HAP-1 (cell line): ENCODE results near the gene HOXC10.

ENCODE experiments used
- DNase-seq, 2 experiments: peaks; one replicate each; pipeline ENCODE4 v3.0.0-alpha.2; 2016 to 2020; ENCODE audit warnings: low spot score in 2 of 2
- H3K27me3 ChIP-seq: fragments of 250-450 bp; sonication (Bioruptor Pico); 2 replicates; pipeline ENCODE4 v1.5.1; 2020; ENCODE audit warnings: low read depth, mild to moderate bottlenecking, moderate library complexity
- H3K36me3 ChIP-seq: fragments of 250-450 bp; sonication (Bioruptor Pico); replicated peaks from 2 replicates; pipeline ENCODE4 v1.5.1; 2020; ENCODE audit warnings: mild to moderate bottlenecking
- H3K4me1 ChIP-seq: fragments of 250-450 bp; sonication (Bioruptor Pico); 2 replicates; pipeline ENCODE4 v1.5.1; 2020; ENCODE audit warnings: mild to moderate bottlenecking
- H3K4me3 ChIP-seq: fragments of 250-450 bp; sonication (Bioruptor Pico); 2 replicates; pipeline ENCODE4 v1.5.1; 2020; ENCODE audit warnings: mild to moderate bottlenecking, moderate library complexity
- H3K9me3 ChIP-seq: fragments of 250-450 bp; sonication (Bioruptor Pico); 2 replicates; pipeline ENCODE4 v1.5.1; 2020; ENCODE audit warnings: mild to moderate bottlenecking, moderate library complexity
- in situ Hi-C: fragments of 300-500 bp; cut with MboI; formaldehyde crosslinking; loops from 3 replicates; pipeline ENCODE4 v1.14.3; 2020; ENCODE audit warnings: low sequenced_read_pairs, inconsistent platforms, mixed read lengths

Gene HOXC10

DNA sequence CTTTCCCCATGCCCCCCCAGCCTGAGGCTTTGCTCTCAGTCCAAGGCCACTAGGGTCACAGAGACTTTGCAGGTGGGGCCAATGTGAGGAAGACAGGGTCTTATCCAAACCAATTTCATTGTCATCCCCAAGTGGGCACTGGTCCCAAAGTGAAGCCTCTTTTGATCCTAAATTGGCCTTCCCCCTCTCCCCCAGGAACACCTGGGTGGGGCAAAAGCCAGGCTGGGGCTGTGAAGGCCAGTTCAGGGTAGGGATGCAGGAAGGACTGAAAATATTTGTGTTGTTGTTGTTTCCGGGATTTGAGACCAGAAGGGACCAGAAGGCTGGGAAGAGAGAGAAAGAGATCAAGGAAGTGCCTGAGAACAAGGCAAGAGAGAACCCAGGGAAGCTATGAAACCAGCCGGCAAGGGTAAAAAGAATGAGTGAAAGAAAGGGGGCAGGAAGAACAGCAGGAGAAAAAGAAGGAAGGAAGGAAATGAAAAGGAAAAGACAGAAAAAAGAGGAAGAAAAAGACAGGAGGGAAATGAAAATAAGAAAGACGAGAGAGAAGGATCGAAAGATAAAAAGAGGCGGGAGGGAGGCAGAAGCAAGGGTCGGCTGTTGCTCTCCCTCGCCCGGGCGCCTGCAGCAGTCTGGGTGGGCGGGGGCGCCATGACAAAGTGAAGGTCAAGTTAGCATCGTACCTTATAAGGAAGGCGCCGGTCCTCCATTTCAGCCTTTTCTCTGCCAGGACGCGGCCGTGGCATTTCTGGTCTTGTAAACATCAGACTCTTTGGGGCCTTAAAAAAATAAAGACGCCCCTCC lies 19.5 kb upstream of the HOXC10 start:
- H3K4me1 ChIP-seq, result peaks cover 17% of the 10 kb centered on the region
- H3K4me3 ChIP-seq, result peak overlapping the region; percentile 14
- H3K27me3 ChIP-seq, result no peaks in the 10 kb centered on the region
- peak in 1 of 2 experiments; percentile 59 for DNase-seq
- in situ Hi-C loops, result no loop called here
- no peaks in the 10 kb centered on the region for H3K36me3 ChIP-seq
- H3K9me3 ChIP-seq, result no peaks in the 10 kb centered on the region

DNA sequence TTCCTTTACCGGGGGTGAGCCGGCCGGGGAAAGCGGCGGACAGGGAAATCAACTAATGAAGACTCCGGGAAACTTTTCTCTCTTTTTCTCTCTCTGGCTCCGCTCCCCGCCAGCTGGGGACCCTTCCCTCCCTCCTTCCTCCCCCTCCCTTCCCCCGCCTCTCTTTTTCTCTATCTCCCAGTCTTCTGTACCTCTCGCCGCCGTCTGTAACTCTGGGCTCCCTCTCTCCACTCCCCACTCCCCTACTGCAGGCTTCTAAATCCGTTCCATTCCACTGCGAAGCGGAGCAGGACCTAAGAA lies 18.9 kb upstream of the HOXC10 start:
- peak overlapping the region; percentile 14 for H3K4me3 ChIP-seq

DNA sequence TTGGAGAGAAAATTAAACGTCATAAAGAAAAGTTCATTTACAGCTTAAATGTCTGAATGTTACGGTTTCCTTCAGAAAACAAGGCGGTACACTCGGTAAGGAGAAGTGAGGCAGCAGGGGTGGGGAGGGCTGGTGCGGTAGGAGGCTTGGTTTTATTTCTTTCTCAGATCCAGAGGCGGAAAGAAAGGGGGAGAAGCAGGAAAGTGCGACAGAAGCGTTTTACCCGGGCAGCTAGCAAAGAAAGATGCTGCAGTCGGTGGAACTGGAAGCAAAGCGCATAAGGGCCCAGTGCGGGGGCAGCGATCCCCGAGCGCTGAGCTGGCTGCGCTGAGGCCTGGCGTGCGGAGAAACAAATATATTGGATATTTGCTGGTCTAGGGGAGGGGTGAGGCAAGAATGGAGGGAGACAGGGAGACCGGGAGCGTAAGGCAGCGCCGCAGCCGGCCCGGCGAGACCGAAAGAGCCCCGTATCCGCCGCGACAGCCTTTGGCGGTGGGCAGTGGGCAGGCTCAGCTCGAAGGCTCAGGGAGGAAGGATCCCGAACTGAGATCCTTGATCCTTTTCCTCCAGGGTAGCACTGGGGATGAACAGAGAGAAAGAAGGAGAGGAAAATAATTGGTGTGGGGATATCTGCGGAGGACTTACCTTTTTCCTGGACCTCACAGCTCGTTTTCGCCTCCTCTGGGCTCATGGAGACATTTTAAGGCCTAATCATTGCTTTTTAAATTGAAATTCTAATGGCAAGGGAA lies 18.4 kb upstream of the HOXC10 start:
- Histone ChIP-seq H3K27me3 (no peaks in the 10 kb centered on the region), H3K4me3 (peak overlapping the region; percentile 14), H3K4me1 (peaks cover 17% of the 10 kb centered on the region), H3K9me3 (no peaks in the 10 kb centered on the region), H3K36me3 (no peaks in the 10 kb centered on the region)
- no peak for DNase-seq
- in situ Hi-C loops, result no loop called here

More for the DNA sequence above, 18.9 kb upstream of the HOXC10 start:
- no peak for DNase-seq
- Histone ChIP-seq H3K27me3 (no peaks in the 10 kb centered on the region), H3K9me3 (no peaks in the 10 kb centered on the region), H3K36me3 (no peaks in the 10 kb centered on the region), H3K4me1 (peaks cover 17% of the 10 kb centered on the region)
- in situ Hi-C loops, result no loop called here

DNA sequence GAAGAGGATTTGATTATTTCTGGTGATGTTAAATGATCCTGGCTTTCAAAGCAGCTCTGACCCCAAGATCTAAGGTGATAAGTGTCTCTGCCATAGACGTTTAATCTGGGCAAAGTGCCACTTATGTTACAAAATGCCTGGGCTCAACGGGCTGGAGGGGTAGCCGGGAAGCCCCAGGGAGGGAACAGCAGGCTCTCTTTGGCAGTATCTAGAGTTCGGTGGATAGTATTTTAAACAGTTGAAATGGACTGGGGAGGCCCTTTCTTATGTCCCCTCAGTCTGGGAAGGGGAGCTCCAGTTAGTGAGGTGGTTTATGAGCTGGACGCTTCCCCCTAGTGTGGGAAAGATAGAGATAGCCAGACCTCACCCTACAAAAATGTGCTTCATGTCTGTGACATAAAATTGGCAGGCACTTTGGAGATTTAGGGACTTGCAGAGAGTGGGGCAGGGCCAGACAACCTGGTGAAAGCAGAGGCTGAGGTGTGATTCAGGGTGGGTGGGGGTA lies 17.5 kb upstream of the HOXC10 start:
- no peaks in the 10 kb centered on the region for H3K9me3 ChIP-seq
- H3K36me3 ChIP-seq, result no peaks in the 10 kb centered on the region
- DNase-seq, result no peak
- no peak overlapping the region for H3K4me3 ChIP-seq
- peaks cover 17% of the 10 kb centered on the region for H3K4me1 ChIP-seq
- no peaks in the 10 kb centered on the region for H3K27me3 ChIP-seq
- in situ Hi-C loops, result no loop called here

DNA sequence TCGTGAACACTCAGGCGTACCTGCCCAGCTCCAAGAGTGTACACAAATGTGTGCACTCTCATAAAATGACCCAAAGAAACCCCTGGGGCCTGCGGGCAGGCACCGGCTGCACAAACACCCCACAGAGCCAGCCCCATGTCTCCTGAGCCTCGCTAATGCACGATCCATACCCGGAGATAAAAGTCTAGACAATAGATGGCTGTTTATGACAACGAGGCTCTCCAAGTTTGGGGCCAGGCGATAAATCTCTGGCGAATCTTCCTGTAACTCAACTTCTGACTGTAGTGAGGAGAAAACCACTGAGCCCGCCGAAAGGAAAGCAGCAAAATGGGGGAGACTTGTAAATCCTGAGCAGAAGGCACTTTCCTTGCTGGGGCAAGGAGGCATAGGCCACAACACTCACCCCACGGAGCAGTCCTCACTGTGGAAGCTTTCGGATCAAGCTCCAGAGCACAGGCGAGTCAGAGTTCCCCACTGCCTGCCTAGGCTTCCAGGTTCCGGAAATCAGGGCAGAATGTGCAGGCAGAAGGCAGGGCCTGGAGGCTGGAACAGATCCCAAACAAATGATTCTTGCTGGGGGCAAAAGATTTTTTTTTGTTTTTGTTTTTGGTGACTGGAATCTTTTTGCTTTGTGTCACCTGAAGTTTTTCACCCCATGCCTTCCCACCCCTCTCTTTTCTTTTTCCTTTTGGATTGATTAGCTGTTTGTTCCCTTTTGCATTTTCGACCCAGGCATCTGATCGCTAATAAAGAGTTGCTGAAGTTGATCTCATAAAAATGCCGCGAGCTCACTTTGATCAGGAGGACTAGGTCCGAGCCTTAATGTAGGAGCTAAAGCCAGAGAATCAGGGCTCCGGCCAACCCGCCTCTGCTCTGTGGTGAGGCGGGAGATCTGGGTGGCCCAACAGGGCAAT lies 16.5 kb upstream of the HOXC10 start:
- no peak for DNase-seq

DNA sequence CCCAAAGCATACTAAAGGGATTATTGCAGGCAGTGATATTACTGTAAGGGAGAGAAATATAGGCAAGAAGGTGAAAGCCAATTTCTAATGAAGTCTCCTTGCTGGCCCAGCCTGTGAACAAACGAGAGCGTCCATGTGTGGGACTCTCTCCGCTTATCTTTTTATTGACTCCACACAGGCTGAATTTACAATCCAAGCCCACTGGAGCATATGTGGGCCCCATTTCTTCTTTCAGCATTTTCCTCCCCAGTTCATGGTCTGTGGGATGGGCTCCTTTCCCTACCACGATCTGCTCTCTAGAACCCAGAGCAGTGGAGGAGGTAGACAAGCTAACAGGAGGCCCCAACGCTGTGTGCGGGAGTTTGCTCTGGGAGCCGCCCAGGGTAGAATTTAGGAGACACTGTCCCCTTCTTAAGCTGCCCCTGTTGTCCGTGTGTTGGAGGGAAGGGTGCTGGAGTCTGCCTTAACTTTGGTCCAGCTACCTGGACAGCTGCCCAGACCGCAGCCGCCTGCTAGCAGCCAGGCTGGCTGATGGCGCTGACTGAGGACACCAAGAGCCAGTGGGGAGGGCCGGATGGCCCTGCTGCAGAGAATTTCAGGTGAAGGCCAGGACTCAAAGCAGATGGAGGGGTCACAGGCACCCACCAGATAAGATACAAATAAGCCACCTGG lies 15.2 kb upstream of the HOXC10 start:
- no peak for DNase-seq
- peaks cover 15% of the 10 kb centered on the region for H3K4me1 ChIP-seq
- H3K9me3 ChIP-seq, result no peaks in the 10 kb centered on the region
- in situ Hi-C loops, result no loop called here
- H3K4me3 ChIP-seq, result no peak overlapping the region
- H3K27me3 ChIP-seq, result no peaks in the 10 kb centered on the region
- no peaks in the 10 kb centered on the region for H3K36me3 ChIP-seq

More for the DNA sequence above, 16.5 kb upstream of the HOXC10 start:
- peaks cover 17% of the 10 kb centered on the region for H3K4me1 ChIP-seq
- H3K27me3 ChIP-seq, result no peaks in the 10 kb centered on the region
- in situ Hi-C loops, result no loop called here
- no peaks in the 10 kb centered on the region for H3K9me3 ChIP-seq
- H3K36me3 ChIP-seq, result no peaks in the 10 kb centered on the region
- no peak overlapping the region for H3K4me3 ChIP-seq

DNA sequence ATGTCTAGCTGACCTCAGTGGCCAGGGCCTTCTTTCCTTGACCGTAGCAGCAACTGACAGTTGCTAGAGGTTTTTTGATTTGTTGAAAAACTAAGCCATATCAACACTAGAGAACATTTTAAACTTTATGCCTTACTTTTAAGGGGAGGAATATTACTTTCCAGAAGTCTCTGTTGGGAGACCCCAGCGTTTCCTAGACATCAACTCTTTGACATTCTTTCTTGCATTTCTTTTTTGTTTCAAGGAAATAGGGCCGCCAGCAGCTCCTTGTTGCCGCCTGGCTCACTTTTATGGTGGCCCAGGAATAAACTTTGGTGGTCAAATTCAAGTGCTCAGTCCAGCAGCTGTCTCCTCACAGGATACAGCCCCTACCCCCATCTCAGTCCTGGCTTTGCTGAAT lies 14.5 kb upstream of the HOXC10 start:
- Histone ChIP-seq H3K4me1 (peaks cover 9% of the 10 kb centered on the region), H3K27me3 (no peaks in the 10 kb centered on the region), H3K4me3 (no peak overlapping the region), H3K9me3 (no peaks in the 10 kb centered on the region), H3K36me3 (no peaks in the 10 kb centered on the region)
- in situ Hi-C loops, result no loop called here
- no peak for DNase-seq

DNA sequence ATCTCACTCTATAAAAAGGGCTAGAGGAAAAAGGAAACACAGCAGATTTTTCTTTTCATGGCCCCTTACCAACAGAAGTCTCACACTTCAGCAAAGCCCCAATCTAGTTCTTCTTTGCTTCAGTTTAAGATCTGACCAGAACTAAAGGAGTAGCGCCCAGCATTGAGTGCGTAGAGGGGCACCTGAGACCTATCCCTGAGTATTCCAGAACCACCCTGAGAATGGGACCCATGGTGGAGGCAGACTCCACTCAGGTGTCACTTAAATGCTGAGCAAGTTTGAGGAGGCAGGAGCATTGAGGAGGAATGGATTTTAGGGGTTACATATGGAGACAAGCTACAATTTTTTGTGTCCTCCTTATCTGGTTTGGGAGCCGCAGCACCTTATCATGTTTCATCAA lies 13.8 kb upstream of the HOXC10 start:
- Histone ChIP-seq H3K27me3 (no peaks in the 10 kb centered on the region), H3K4me3 (no peak overlapping the region), H3K4me1 (peaks cover 5% of the 10 kb centered on the region), H3K36me3 (no peaks in the 10 kb centered on the region), H3K9me3 (no peaks in the 10 kb centered on the region)
- DNase-seq, result no peak
- in situ Hi-C loops, result no loop called here

DNA sequence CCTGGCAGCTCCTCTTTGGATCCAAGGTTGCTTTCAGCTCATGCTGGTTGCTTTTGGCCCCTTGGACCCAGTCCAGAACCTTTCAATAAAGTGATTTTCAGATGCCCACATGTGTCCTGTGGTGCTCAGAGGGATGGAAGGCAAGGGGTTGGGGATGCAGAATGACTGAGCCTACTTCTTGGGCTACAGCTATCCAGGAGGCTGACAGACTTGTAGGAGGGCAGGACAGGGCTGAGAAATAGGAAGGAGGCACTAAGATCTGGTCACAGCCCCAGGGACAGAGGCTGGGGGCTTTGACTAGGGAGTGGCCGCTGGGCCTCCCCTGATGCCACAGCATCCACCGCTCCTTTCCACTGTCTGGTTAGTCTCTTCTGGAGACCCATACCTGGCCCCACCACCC lies 13.3 kb upstream of the HOXC10 start:
- Histone ChIP-seq H3K27me3 (no peaks in the 10 kb centered on the region), H3K9me3 (no peaks in the 10 kb centered on the region), H3K36me3 (no peaks in the 10 kb centered on the region), H3K4me3 (no peak overlapping the region), H3K4me1 (peaks cover 5% of the 10 kb centered on the region)
- in situ Hi-C loops, result no loop called here
- DNase-seq, result no peak

DNA sequence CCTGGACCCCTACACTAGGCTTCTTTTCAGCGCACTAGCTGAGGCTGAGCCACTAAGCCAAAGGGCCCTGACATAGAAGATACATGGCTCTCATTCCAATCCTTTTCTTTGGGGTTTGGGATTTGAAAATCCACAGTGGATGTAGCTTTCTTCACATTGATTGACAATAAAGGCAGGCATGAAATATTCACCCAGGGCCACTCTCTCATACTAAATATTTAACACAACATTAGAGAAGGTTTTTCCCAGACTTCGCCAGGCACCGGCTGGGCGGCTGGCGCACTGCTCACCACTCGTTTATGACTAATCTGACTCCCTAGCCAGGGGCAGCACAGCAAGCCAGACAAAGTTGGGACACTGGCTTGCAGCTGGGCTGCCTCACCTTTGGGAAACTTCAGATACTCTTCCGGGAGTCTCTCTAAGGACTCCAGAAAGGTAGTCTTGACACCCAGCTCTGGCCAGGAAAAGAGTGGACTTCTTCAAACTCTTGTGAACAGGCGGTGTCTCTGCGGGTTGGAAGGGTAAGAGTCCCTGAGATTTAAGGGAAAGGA lies 12.7 kb upstream of the HOXC10 start:
- in situ Hi-C loops, result no loop called here
- Histone ChIP-seq H3K36me3 (no peaks in the 10 kb centered on the region), H3K27me3 (no peaks in the 10 kb centered on the region), H3K4me1 (peaks cover 8% of the 10 kb centered on the region), H3K9me3 (no peaks in the 10 kb centered on the region), H3K4me3 (no peak overlapping the region)
- no peak for DNase-seq

DNA sequence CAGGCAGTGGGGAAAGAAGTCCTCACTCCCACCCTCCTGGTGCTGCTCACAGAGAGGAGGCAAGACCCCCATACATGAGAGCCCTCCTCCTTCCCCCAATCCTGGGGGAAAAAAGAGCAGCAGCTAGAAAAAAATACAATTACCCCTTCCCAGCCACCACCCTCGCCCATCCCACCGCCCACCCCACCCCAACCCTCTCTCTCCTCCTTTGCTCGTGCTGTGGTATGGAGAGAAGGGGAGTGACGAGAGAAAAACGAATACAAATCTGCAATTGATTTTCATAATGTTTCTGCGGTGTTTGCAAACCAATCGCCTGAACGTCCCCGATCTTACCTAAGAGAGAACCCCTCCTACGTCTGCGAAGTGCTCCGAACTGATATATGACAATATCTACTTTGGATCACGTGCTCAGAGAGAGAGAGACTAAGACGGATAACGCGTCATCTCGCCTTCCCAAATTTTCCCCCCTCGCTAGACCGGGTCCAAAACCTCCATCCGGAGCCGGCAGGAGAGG lies 12.2 kb upstream of the HOXC10 start, which contains the start of gene HOXC11:
TSS of gene HOXC11 (plus strand) at position 405 of the 514 bp plus-strand sequence. CDS start 116 bp downstream, outside the sequence.
- no peaks in the 10 kb centered on the region for H3K27me3 ChIP-seq
- peaks cover 13% of the 10 kb centered on the region for H3K4me1 ChIP-seq
- peak within 1 kb of the TSS; percentile 27 for H3K4me3 ChIP-seq
- in situ Hi-C loops, result no loop called here
- DNase-seq, result no peak
- H3K36me3 ChIP-seq, result no peaks in the 10 kb centered on the region
- H3K9me3 ChIP-seq, result no peaks in the 10 kb centered on the region

DNA sequence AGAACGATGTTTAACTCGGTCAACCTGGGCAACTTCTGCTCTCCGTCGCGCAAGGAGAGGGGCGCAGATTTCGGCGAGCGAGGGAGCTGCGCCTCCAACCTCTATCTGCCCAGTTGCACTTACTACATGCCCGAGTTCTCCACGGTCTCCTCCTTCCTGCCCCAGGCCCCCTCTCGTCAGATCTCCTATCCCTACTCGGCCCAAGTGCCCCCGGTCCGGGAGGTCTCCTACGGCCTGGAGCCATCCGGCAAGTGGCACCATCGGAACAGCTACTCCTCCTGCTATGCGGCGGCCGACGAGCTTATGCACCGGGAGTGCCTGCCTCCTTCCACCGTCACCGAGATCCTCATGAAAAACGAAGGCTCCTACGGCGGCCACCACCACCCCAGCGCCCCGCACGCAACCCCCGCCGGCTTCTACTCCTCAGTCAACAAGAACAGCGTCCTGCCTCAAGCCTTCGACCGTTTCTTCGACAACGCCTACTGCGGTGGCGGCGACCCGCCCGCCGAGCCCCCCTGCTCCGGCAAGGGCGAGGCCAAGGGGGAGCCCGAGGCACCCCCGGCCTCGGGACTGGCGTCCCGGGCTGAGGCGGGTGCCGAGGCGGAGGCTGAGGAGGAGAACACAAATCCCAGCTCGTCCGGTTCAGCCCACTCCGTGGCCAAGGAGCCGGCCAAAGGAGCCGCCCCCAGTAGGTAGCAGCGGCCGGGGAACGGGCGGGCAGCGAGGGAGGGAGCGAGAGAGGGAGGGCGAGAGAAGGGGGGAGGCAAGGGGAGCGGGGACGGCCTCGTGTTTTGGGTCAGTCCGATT lies 11.5 kb upstream of the HOXC10 start:
- no peaks in the 10 kb centered on the region for H3K36me3 ChIP-seq
- in situ Hi-C loops, result no loop called here
- peaks cover 18% of the 10 kb centered on the region for H3K4me1 ChIP-seq
- no peaks in the 10 kb centered on the region for H3K27me3 ChIP-seq
- peak overlapping the region; percentile 27 for H3K4me3 ChIP-seq
- no peaks in the 10 kb centered on the region for H3K9me3 ChIP-seq
- peak in 1 of 2 experiments; percentile 65 for DNase-seq
